Stimulated activated CD4-positive, alpha-beta T cell treated with anti-CD3 and anti-CD28 coated beads, Interleukin-1b, Interleukin-23, amount 100 ng/mL, for 48 hours (primary cell): ENCODE results near the gene CDC73.
"Not testable (repeated sequence)": the region's sequence is repeated elsewhere in the genome, so short reads cannot be mapped to it uniquely, and the experiment has no call there.

Experiments used
- DNase-seq: peaks from one replicate; pipeline ENCODE4 v3.0.0-alpha.2; 2020

CDC73 gene

DNA sequence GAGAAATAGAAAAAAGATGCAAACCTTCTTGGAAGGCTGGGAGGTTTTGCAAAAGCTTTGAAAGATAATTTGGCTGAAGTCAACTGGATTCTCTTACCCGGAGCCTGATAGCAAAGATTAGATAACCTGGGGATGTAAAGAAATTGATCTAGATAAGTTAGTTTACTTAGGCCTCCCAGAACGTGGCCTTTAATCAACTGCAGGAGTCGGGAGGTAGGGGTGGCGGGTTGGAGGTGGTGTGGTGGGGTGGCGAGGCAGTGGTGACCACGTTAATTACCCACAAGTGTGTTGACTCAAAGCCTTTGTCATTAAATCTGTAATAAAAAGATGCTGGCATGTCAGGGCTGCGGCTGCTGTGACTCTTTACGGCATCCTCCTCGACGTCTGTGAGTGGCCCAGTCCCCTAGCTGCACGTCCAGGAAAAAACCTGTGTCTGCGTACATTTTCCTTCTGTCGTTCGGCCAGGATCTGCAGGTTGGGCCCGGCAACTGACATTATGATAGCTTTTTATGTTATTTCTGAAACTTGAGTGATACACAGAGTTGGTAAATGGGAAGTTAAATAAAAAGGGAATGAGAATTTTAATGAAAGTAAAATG, 115.6 kb downstream of the CDC73 start:
- no peak for DNase-seq

DNA sequence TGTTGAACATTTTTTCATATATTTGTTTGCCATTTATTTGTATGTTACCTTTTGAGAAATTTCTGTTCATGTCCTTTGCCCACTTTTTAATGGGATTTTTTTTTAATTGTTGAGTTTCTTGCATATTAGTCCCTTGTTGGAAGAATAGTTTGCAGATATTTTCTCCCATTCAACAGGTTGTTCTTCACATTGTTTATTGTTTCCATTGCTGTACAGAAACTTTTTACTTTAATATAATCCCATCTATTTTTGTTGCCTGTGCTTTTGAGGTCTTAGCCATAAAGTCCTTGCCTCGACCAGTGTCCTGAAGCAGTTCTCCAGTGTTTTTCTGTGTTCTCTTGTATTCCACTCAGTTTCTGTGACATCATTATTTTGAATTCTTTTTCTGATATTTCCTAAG, 118.8 kb downstream of the CDC73 start:
- DNase-seq, result no peak

DNA sequence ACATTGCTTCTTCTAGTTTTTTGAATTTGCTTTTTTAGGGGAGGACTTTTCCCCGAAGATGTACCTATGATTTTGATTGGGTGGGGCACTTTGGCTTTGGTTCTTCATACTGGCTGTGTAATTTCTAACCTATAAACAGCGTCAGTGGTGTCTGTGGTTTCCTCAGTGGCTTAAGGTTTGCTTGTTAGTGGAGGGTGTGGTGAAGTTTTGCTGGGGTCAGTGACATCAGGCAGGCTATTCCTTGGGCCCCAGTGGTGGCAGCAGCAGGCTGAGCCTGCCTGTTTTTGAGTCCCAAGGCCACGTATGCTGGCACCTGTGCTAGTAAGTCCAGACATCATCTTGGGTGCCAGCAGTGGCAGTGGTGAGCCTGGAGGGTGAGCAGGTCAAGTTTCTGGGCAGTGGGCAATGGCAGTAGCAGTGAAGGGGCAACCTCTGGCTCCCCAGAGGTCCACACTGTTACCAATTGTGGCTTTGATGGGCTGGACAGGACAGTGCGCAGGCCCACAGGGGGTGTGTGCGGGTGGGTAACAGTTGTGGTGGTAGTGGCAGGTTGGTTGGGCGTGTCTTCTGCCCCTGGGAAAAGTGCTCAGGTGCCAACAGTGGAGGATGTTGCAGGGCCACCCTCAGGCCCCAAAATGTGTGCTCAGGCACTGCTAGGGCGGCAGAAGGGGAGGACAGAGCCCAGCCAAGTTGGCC, 119.4 kb downstream of the CDC73 start:
- no peak for DNase-seq

DNA sequence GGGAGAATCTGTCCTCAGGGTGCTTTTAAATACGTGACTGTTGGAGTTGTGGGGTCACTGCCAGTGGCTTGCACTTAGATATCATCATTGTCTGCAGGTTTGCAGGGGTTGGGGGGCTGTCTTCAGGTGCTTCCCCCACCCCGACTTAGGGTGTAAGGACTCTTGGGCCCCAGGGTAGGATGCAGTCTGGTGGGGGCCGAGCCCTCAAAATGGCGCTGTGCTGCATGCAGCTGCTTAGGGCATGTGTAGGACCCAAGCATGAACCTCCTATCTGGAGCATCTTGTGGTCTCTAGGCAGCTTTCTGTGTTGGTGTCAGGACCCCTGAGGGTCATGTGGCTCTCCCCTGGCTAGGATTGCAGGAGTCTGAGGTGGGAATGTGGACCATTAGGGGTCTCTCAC, 120.2 kb downstream of the CDC73 start:
- DNase-seq, result no peak

DNA sequence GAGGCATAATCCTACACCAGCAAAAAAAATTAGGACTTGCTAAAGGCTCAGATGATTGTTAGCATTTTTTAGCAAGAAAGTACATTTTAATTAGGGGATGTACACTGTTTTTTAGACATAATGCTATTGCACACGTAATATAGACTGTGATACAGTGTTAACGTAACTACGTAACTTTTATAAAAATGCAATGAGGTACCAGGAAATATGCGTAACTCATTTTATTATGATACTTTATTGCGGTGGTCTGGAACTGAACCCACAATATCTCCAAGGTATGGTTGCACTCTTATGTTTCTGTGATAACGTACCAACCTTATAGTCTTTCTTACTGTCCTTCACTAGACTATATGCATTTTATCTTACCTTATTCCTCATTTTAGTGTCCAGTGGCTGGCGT, 127.4 kb downstream of the CDC73 start:
- DNase-seq, result no peak

DNA sequence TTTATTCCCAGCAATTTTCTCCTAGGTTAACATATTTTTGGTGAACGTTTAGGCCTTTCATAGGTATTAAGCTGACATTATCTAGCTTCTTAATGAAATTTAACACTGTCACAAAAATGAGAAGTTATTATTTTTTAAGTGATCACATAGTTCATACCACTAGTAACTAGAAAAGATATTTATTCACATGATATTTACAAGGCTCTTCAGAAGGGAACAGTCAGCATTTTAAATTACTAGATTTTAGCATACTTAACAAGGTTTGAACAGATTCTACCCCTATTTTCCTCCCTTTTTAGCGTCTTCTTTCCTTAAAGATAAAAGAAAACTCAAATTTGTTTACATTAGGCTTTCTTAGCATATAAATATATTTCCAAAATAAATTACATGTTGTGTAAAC, 130.1 kb downstream of the CDC73 start:
- DNase-seq, result no peak

DNA sequence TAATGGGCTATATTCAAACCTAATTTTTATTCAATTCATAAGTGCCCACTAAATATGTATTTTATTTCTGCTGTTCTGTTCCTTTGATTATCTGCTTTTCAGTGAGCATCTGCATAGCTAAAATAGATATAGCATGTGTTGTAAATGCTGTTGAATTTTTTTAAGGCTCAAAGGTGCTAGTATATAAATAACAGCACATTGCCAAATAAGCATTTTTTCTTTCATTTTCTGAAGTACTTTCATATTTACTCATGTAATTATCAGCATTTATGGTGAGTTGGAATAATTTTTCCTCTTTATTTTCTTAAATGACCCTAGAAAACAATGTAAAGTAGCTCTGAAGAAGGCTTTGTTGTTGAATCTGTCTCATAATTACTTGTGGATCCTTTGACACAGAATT, 134.2 kb downstream of the CDC73 start:
- no peak for DNase-seq

DNA sequence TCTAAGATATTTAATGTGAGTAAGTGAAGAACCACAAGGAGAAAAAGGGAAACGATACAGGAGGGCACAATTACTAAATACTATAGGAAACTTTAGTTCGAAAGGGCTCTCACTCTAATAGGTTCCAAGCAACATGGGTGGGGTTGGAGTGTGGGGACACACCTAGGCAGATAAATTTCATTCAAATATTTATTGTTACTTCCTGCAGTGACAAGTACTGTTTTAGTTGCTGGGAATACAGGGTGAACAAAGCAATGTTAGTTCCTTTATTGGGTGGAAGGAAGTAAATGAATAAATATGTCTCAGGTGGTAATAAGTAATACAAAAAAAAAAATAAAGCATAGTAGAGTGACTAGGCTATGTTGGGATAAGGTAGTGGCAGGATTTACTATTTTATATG, 137.8 kb downstream of the CDC73 start:
- no peak for DNase-seq

DNA sequence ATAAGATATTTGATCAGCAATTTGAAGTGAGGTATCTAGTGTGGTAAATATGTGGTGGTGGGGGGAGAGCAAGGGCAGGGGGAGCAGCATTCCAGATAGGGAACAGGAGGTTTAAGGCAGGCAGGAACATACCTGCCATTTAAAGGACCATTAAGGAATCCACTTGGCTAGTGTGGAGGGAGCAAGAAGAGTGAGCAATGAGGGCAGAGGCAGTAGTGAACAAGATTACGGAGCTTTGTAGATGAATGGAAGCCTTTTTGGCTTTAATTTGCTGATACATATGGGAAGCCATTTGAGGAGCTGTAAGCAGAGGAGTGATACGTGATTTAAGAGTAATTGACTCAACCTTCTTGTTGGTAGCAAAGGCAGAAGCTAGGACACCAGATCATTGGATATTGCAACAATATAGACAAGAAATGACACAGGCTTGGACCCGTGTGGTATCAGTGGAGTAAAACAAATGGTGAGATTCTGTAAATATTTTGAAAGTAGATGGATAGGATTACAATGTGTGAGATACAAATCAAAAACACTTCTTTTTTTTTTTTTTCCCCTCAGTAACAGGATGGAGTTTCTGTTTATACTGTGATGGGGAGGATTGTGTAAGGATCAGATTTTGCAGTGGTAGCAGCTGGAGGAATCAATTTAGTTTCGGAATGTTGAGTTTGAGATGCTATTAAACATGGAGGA, 138.4 kb downstream of the CDC73 start:
- no peak for DNase-seq

DNA sequence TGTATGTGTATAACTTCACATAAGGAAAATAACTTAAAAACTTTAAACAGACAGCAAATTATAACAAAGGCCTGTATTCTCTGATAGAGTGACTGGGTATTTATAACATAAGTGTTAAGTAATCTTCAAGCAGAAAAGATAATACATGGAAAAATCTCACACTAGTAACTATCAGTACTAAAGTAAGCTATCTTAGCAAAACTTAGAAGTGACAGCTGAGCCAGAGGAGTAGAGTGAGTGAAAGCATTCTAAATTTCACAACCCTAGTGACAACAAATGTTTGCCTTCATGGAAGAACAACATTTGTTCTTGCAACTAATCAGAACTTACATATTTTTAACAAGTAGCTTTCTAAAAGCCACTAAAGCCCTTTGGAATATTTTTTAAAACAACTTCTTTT, 139.1 kb downstream of the CDC73 start:
- DNase-seq, result no peak

DNA sequence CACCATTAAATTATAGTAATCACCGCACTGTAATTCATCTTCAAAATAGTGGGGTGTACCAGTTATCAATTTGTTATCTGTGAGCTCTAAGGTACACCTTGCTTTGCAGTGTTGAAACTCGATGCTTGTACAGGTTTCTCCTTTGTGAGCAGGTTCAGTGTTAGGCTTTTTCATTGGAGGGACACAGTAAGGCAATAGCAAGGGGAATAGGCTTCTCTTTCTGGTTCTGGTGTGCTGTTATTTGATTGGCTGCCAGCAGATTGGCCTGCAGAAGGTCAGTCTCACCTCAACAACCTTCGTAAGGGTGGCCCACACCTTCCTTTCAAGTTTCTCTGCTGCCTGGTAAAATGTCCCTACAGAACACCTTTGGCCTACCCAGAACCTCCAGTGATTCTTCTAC, 140.8 kb downstream of the CDC73 start:
- DNase-seq, result no peak

DNA sequence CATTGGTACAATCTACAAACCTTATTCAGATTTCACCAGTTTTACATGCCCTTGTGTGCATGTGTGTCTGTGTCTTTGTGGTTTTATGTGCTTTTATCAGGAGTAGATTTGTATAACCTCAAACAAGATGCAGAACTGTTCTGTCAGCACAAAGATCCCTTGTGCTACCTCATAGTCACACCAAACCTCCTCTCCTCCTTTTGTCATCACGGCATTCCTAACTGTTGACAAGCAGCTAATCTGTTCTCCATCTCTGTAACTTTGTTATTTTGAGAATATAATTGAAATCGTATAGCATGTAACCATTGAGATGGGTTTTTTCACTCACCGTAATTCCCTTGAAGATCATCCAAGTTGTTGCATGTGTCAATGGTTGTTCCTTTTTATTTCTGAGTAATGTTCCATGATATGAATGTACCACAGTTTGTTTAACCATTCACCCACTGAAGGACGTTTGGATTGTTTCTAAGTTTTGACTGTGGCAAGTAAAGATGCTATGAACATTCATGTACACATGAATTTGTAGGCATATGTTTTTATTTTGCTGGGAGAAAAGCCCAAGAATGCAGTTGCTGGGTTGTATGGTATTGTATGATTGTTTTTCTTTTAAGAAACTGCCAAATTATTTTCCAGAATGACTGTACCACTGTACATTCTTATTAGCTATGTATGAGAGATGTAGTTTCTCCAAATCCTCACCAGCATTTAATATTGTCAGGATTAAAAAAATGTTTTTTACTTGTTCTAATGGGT, 142.7 kb downstream of the CDC73 start:
- DNase-seq, result no peak

DNA sequence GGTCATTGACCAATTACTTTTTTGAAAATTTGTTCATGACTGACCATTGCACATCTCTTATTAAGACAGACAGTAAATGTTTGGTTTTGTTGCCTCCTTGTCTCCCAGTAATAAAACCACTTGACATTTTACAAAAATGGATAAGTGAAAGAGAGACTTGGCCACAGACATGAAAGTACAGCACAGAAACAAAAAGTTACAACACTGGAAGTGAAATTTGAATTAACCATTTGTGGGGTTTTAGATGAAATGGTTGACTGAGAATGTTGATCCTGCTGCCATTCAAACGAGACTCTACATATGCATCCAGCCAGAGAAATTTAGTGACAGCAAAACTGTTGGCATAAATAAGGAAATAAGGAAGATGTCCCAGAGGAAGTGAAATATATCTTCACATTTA, 143.9 kb downstream of the CDC73 start:
- no peak for DNase-seq

DNA sequence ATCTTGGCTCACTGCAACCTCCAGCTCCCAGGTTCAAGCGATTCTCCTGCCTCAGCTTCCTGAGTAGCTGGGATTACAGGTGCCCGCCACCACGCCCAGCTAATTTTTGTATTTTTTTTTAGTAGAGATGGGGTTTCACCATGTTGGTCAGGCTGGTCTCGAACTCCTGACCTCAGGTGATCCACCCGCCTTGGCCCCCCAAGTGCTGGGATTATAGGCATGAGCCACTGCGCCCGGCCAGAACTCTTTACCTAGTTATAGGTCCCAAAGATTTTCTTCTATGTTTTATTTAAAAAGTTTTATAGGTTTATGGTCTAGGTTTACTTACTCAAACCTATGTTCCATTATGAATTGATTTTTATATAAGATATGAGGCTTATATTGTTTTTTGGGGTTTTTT, 145.0 kb downstream of the CDC73 start:
- DNase-seq, result not testable (repeated sequence)

DNA sequence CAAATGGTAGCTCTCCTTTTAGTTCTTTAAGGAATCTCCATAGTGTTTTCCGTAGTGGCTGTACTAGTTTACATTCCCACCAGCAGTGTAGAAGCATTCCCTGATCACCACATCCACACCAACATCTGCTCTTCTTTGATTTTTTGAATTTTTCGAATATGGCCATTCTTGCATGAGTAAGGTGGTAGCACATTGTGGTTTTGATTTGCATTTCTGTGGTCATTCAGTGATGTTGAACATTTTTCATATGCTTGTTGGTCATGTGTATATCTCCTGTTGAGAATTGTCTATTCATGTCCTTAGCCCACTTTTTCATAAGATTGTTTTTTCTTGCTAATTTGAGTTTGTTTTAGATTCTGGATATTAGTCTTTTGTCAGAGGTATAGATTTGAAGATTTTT, 149.2 kb downstream of the CDC73 start:
- no peak for DNase-seq

DNA sequence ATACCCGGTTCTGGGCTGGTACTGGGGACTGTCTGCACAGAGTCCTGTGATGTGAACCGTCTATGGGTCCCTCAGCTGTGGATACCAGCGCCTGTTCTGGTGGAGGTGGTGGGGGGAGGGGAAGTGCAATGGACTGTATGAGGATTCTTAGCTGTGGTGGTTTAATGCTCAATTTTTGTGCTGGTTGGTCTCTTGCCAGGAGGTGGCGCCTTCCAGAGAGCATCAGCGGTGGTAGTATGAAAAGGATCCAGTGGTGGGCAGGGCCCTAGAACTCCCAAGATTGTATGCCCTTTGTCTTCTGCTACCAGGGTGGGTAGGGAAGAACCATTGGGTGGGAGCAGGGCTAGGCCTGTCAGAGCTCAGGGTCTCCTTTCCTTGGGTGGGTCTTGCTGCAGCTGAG, 153.9 kb downstream of the CDC73 start:
- no peak for DNase-seq

DNA sequence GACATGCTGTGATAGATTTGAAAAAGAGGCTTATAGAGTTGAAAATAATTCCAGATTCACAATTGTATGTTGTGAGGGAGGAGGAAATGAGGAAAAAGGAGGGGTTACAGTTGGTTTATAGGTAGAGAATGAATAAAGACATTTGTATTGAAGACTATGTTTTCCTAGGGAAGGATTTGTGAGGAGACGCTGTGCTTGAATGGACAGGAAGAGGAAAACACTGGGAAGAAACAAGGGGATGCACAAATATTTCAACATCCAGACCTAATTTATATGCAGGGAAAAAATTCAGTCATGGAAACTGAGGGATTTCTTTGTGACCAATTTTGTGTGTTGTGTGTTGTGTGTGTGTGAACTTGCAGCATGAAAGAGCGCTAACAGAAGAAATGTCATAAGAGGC, 157.1 kb downstream of the CDC73 start:
- no peak for DNase-seq

DNA sequence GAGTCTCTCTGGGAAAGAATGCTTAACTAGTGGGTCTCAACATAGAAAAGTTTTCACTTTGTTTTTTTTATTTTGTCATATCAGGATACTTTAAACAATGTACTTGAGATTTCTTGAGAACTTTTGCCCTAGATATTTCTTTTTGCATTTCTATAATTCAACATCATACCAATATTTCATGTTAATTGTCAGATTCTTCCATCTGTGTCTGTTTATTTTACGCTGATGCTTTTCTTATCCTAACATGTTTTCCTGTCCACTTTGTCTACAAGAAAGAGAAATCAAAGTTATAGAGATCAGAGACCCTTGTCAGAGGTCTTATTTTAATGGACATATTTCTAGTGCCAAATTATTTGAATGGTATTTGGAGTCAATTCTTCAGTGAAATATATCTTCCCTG, 160.1 kb downstream of the CDC73 start:
- DNase-seq, result no peak

DNA sequence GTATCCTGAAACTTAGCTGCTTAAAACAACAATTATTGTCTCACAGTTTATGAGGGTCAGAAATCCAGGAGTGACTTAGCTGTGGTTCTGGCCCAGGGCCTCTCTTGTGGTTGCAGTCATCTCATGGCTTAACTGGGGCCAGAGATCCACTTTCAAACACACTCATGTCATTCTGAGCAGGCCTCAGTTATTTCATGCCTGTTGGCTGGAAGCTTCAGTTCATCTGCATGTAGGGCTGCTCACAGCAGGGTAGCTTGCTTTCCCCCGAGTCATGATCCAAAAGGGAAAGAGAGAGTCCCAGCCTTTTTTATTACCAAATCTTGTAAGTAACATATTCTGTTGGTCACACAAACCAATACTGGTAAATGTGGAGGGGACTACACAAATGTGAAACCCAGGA, 161.2 kb downstream of the CDC73 start:
- DNase-seq, result no peak

DNA sequence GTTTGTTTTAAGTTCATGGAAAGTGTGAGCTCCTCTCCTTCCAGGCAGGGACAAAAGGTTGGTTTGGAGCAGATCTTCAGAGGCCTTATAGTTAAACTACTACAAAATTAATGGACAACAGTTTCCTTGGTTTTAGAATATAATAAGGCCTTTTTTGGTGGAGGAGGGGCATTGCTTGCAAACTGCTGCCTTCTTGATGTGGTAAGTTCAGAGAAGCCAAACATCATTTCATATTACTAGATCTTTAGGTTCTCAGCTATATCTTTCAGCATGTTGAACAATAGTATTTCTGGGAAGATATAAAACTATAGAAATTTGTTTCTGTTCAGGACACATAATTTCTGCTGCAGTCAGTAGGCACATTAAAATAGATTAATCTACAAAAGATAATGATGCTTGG, 162.4 kb downstream of the CDC73 start:
- DNase-seq, result no peak

DNA sequence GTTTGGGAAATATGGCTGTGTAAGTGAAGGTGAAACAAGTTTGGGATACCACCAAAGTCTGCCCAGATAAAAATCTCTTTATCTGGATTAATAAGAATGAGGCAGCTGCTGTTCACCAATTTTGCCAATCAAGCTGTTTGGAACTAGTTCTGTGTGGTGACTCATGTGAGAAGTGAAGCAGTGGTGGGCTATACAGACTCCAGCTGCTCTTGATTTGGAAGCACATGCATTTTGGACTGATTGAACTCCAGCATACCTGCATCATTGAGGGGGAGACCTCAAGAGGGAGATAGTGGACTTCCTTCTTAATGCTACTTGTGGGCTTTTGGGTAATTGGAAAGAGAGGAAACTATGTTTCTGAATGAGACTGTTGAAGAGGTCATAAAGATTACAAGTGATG, 163.8 kb downstream of the CDC73 start:
- no peak for DNase-seq

DNA sequence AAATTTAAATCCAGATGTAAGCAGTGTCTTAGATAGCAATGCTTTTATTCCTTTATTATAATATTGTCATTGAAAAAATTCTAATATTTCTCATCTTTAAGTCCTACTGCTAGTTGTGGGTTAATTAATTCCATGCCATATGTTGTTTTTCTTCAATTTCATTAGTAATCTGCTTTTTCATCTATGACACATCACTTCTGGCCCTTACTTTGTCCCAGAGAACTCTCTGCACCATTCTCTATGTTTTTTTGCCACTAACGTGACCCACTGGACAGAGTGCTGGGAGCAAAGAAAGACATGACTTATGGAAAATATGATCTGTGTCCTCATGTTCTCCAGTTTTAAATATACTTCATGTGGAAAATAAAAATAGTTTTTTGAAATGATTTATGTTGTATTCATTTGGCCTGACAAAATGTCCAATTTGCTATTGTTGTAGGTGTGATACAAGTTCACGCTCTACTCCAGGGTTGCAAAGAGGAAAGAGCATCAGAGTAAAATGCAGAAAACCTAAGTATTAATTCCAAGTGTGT, 166.8 kb downstream of the CDC73 start:
- not testable (repeated sequence) for DNase-seq

DNA sequence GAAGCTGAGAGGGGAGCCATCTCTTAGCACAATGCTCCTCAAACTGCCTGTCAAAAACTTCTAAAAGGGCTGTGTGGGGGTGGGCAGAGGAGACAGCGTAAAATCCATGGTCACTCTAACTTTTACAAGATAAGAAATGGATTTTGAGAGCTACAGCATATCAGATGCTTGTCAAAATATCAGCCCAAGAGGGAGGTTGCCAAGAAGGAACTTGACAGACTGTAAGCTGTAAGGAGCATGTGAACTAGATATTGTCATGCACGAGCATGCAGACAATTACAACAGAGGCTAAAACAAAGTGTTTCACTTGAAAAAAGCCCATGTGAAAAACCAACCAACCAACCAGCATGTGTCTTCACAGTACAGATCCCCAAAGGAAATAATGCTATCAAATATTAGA, 171.9 kb downstream of the CDC73 start:
- no peak for DNase-seq

DNA sequence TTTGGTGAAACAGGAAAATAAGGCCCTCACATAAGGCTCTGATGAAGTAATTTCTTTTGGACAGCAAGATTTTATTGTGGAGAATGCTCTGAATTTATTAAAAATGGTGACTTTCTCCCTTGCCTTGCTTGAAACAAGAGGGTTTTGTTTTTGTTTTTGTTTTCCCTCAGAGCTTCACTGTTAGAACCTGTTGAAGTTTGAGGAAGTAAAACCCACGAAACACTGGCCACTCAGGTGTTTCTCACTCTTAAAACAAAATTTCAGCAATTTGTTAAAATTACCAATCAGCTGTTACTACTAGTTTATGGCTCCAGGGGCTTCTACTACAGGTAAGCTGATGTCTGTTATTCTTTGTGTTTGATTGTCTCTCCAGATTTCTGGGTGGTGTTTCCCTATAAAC, 177.2 kb downstream of the CDC73 start:
- DNase-seq, result no peak
